Right forelimb (tissue), 1 donor: Measurements from ENCODE around the gene SLC15A1.
"Not testable (repeated sequence)": the region's sequence is repeated elsewhere in the genome, so short reads cannot be mapped to it uniquely, and the experiment has no call there.

ENCODE experiments used
- DNase-seq: peaks from one replicate; pipeline ENCODE4 v3.0.0-alpha.2; 2018

Gene SLC15A1

DNA sequence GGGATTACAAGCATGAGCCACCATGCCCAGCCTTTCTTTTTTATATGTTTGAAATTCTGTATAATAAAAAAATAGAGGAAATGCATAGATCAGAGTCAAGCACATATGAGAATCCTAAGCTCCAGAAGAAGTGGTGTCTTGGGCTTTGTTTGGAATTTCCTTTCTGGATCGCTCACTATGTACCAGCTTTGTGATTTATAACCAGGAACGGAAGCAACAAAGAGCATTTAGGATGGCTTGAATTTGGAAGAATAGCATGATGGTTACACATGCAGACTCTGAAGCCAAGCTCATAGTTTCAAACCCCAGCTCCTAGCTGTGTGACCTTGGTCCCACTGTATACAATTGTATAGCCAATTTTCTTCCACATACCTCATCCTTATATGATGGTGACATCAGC, 28.0 kb upstream of the SLC15A1 start:
- DNase-seq, result no peak

DNA sequence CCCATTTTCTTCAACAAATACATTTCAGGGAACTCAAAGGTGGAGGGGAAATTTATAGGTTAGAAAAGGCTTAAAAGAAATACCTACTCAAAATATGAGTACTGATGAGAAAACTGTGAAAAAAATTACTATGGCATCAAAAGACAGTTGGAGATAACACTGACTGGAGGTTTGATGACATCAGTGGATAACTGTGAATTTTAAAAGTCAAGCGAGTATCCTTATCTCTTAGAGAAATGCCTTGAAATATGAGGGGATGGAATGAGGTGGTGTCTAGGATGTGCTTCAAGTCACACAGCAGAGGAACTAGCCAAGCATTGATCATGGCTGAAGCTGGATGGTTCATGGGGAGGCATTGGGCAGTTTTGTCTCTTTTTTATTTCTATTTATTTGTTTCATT, 27.2 kb upstream of the SLC15A1 start:
- no peak for DNase-seq

DNA sequence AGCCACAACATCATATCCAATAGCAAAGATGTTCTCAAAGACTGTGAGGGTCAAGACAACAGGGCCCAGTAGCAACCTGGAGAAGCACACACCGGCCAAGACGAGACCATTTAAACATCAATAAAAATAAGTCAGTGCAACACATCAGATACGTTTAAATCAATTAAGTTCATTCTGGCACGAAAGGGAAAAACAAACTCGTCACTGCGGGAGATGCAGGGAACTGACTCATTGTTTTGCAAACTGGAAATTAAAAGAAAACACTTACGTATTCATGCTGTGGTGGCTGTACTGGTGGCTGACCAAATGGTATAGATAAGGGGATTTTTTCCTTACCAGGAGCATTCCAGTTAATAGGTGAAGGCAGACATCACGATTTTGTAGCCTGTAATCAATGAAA, 26.3 kb upstream of the SLC15A1 start:
- DNase-seq, result no peak

DNA sequence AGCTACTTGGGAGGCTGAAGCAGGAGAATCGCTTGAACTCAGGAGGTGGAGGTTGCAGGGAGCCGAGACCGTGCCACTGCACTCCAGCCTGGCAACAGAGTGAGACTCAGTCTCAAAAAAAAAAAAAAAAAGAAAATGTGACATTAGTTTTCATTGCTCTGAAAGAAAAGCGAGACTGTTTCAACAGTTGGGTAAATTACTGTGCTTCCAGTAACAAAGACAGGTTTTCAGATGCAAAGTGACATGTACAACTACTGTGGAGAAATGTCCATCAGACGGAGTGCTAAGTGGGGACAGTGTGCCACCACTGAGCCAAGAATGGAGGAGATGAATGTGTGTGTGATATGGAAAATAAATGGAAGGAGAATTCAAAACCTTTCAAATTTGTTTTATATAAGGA, 24.2 kb upstream of the SLC15A1 start:
- no peak for DNase-seq

DNA sequence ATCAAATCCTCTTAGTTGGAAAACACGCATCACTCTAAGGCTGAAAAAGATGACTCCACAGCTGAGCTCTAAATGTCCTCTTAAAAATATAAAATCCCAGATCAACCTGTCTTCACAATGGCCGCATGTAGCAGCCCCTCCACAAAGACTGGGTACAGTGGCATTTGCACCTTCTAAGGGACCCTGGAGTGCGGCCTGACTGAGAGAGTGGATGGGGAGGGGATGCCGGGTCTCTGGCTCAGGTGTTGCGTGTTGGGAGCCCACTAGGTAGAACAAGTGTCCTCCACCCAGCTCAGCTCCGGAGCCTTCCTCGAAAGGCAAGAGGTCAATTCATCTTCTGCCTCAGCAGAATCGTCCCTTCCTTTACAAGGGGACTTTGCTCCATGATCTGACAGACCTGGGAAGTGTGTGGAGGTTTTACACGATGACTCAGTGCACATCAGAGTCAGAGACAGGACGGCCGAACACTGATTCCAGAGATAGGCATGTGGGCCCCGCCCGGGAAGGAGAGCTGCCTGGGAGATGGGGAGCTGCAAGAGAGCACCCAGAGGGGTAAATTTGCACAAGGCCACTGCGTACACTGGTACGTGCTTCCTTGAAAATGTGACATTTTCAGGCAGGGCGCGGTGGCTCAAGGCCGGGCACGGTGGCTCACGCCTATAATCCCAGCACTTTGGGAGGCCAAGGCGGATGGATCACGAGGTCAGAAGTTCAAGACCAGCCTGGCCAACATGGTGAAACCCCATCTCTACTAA, 23.5 kb upstream of the SLC15A1 start:
- no peak for DNase-seq

DNA sequence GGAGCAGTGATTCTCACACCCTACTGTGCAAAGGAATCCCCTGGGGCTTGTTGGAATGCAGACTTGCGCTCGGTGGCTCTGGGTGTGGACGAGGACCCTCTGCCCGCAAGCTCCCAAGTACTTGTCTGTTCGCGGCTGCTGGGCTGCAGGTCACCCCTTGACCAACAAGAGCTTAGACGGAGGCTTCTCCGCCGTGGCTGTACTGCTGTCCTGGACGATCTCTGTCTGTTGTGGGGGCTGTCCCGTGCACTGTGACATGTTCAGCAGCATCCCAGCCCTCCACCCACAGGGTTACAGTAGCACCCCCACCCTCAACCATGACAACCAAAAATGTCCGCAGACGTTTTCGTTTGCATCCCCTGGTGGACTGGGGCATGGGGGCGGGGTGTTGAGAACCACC, 22.9 kb upstream of the SLC15A1 start:
- DNase-seq, result no peak

DNA sequence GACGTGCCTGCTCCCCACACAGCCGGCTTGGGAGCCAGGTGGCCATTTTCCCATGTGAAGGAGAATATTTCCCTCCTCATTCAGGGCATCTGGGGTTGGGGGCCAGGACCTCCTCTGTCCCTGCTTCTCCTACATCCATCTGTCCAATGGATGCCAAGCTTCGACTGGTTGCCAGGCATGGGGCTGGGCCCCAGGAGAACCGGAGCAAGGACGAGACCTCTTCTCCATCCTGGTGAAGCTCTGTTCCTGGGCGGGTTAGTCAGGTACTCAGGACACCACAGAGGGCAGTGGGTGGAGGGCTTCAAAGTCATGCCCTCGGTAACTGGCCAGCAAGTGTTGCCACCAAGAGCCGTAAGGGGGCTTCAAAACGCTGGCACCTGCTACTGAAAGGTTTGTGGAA, 22.3 kb upstream of the SLC15A1 start:
- no peak for DNase-seq

DNA sequence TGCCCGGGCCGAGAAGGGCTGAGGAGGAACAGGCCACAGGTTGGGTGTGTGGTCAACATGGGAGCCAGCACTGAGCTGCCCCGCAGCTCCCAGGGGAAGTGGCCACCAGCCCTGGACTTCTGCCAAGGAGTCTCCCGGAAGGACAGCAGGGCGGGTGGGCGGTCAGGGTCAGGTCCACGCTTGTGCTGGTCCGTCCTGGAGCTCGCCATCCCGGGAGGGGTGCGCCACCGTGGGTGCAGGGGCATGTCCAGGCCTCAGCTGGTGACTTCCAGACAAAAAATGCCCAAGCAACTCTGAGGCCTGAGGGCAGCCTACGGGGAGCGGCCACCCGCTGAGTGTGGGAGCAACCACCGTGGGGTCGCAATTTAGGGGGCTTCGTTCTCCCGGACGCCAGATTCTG, 21.4 kb upstream of the SLC15A1 start:
- no peak for DNase-seq

DNA sequence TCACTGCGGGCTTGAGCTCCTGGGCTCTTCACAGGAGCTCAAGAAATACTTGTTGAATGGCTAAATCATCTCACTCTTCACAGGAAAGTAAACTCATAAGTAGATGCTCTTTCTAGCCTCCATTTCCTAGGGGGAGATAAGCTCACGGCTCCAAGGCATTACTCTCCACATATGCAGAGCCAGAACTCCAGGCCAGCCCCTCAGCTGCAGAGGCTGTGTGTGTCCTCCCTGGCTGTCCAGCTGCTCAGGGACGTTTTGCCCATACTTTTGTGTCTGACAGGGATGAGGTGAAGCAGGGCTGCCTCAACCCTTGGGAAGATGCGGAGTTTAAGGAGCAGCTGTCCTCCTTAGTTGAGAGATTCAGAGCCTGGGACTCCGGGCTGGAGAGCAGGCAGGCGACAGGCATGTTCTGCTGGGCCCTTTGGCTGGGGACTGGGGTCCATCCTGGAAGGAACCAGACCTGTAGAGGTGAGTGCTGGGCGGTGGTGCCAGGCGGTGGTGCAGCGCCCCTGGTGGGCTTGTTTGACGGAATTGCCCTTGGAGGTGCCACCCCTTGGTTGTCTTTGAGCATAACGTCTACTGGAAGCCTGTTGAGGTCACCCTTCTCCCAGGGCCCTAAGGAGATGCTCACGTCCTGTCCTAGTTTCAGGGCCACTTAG, 20.5 kb upstream of the SLC15A1 start:
- DNase-seq, result no peak

DNA sequence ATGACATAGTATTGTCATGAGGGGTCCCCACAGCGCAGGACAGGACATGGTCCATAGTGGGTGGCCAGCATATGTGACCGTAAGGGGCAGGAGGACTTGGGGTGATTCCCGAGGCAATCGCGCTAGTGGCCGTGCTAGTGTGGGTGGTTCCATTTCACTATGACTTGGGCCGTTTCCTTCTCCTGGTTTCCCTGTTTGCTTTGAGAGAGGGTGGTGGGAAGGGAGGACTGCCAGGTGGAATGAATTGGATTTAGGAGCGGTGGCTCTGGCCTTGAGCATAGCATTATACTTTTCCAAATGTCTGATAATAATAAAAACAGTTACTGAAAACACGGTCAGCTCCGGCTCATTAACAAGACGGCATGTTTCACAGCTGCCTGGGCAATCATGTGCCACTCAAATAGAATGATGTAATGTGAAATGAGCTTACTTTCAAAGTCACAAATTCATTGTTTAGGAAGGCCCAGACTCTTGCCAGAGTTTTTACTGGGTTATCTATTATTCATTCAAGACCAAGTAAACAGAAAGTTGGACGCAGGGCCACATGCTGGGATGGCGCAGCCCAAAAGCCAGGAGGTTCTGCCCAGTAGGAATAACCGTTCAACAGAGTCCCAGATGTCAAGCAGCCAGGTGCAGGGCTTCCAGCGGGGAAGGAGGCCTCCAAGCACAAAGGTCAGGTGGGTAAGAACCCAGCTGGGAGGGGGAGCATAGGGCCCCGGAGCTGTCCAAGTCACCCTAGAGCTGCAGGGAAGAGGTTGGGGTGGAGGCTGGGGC, 19.6 kb upstream of the SLC15A1 start:
- no peak for DNase-seq

DNA sequence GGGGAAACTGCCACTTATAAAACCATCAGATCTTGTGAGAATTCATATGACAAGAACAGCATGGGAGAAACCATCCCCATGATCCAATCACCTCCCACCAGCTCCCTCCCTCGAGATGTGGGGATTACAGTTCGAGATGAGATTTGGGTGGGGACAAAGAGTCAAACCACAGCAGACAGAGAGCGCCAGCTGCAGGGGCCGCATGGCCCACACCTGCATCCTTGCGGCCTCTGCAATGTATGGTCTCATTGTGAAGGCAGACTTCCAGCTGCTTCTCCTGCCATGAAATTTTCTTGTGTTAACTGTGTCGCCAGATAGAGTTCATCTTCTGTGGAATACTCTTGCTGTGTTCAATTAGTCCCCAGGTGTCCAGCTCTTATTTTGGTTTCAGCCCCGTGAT, 17.3 kb upstream of the SLC15A1 start:
- no peak for DNase-seq

DNA sequence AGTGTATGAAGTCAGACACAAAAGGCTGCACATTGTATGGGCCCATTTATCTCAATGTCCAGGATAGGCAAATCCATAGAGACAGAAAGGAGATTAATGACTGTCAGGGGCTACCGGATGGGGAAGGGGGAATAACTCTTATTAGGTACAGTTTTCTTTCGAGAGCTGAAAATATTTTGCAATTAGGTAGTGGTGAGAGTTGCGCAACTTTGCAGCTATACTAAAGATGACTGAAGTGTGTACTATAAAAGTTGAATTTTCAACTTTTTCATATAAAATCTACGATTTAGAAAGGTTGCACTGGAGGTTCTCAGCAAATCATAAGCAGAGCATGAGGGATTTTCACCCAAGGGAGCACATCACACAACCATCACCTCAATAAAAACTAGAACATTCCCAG, 16.1 kb upstream of the SLC15A1 start:
- DNase-seq, result no peak

DNA sequence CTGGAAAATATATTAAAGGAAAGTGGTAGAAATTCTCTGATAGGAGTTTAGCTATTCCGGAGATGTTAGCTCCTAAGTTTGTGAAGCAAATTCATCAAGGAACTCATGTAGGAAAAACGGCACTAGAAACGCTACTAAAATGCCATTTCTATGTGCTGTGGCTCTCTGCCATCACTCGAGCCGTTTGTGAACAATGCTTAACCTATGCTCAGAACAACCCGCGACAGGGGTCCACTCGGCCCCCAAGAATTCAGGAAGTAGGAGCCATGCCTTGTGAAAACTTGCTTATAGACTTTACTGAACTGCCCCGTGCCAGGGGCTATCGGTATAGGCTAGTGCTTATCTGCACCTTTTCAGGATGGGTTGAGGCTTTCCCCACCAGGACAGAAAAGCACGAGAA, 14.2 kb upstream of the SLC15A1 start:
- DNase-seq, result no peak

DNA sequence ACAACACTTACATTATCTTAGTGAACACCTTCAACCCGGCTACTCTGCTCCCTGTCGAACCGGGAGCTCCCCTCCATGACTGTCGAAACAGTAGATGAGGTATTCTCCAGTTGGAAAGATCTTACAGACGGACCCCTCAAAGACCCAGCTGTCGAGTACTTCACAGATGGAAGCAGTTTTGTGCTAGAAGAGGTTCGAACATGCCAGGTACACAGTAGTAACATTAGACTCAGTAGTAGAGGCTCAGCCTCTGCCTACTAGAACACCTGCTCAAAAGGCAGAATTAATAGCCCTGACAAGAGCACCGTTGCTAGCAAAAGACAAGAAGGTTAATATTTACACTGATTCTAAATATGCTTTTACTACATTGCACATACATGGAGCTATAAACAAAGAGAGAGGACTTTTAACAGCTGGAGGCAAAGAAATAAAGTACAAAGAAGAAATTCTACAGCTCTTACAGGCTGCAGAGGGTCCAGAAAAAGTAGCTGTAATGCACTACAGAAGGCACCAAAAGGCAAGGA, 13.6 kb upstream of the SLC15A1 start:
- no peak for DNase-seq

DNA sequence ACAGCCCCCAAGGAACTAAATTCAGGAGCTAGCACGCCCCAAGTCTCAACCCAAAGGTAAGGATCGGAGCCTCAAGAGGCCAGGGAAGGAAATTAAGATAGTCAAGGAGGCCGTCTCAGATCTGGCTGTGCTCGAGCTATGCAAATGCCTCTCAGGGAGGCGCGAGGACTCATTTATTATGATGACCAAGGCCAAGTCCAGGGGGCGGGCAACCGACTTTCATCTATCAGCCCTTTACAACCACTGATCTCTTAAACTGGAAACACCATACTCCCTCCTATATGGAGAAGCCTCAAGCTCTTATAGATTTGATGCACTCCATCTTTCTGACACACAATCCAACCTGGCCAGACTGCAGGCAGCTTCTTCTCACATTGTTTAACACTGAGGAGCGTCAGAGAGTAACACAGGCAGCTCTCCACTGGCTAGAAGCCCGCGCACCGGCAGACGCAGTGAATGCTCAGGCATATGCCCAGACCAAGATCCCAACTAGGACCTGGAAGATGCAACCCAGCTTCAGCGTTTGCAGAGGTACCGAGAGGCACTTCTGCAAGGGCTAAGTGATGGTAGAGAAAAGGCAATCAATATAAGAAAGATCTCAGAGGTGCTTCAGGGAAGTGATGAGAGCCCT, 9.6 kb upstream of the SLC15A1 start:
- no peak for DNase-seq

DNA sequence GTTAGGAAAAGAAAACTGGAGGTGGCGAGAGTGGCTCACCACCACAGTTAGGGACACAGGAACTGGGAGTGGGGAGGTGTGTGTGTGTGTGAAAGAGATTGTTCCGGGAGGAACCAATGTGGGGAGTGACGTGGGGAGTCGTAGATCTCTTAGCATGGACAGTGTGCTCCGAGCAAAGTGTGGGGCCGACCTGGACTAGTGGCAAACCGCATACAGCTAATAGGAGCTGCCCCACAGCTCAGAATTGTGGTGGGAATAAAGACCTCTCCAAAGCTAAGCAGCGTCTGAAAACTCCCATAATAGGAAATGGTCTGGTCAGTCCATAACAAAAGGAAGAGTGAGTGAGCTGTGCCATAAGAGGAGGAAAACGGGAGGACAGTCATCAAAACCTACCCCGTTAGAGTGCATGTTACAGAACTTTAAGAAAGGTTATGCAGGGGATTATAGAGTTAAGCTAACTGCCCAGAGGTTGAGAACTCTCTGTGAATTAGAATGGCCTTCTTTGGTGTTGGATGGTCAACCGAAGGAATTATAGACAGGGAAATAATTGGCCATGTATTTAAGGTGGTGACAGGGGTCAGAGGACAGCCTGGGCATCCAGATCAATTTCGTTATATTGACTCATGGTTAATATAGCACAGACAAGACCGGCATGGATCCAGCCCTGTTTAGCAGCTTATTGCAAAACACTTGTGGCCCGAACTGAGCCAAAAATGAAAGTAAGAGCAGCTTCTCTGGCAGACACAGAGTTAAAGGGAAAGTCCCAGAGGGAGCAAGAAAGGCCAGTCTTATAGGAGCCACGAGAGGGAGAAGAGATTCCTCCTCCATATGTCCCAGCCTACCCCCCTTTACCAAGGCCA, 8.9 kb upstream of the SLC15A1 start:
- DNase-seq, result no peak

DNA sequence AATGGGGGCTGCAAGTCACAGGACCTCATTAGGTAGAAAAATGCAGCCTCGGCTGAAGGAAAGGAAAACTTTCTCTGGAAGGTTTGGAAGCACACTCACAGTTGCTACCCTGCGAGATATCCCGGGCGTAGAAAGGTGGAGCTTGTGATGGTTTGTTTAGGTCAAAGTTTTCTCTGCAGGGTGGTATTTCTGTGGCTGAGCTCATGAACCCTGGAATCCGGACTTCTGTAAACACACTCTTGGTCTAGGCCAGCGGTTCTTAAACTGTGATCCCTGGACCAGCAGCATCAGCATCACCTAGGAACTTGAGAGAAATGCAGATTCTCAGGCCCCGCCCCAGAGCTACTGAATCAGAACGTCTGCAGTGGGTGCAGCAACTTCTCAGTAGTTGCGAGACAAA, 3.3 kb upstream of the SLC15A1 start:
- no peak for DNase-seq

DNA sequence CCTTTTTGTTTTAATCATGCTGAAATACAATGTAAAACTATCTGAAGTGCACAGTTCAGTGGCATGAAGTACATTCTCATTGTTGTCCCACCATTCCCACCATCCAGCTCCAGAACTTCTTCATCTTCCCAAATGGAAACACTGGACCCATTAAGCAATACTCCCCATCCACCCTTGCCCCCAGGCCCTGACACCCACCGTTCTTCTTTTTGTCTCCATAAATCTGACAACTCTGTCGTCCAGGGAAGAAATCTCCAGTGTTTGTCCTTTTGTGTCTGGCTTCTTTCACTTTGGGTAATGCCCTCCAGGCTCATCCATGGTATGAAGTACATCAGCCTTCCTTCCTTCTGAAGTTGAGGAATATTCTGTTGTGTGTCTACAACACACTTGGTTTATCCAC, 2.6 kb upstream of the SLC15A1 start:
- DNase-seq, result no peak

DNA sequence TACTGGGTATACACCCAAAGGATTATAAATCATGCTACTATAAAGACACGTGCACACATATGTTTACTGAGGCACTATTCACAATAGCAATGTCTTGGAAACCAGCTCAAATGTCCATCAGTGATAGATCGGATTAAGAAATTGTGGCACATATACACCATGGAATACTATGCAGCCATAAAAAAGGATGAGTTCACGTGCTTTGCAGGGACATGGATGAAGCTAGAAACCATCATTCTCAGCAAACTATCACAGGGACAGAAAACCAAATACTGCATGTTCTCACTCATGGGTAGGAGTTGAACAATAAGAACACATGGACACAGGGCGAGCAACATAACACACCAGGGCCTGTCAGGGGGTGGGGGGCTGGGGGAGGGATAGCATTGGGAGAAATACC, 2.0 kb upstream of the SLC15A1 start:
- DNase-seq, result not testable (repeated sequence)

DNA sequence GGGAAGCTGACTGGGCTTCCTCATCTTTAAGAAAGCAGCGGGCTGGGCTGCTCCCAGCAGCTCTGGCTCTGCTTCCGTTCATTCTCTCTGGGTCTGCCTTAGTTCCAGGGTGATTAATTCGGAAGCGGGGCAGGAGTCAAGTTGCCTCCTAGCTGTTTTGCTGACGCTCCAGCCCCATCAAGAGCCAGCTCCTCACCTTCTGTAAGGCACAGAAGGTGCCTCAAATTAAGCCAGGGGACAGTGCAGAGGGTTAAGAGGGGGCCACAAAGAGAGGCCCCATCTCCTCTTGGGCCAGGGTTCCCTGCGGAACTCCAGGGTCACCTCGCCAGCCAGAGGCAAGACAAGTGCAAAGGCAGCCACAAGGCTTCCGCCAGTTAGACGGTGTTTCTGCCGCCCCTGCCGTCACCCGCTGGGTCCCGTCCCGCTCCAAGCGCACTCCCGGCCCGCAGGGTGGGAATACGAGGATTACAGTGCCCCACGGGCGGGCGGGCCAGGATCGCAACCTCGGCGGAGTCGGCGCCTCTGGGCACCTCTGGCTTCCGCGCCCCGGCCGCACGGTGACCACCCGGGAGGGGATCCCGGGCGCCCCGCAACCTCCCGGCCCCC, 508 bp downstream of the SLC15A1 start:
- DNase-seq, result no peak

DNA sequence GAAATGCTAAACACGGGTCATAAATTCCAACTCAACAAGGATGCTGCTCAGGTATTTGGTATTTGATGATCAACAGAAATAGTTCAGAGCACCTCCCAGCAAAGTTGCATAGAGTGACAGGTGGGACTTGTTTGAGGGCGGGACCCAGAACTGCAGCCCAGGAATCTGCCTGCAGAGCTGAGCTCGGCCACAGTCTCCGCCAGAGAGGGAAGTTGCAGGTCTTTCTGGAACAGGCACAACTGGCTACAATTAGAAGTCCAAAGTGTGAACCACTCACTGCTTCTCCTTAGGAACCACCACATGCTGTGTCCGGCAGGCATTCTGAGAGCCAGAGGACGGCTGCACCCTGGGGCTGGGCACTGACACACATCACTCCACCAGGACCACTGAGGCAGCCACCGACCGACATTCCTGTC, 1.1 kb downstream of the SLC15A1 start:
- DNase-seq, result no peak

DNA sequence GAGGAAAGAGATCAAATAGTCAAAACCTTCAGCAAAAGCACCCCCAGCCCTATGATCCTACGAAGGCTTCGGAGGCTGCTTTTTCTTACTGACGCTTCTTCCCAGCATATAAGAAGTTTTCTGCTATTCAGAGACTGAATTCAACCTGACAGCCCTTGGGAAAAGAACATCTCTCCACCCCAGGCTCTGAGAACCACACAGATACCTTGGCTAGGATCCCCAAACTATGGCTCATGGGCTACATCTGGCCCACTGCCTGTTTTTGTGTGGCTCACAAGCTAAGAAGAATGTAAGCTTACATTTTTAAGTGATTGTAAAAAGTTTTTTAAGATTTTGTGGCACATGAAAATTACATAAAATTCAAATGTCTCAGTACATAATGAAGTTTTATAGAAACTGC, 3.0 kb downstream of the SLC15A1 start:
- DNase-seq, result no peak
